Esophagus muscularis mucosa (tissue), 4 donors: ENCODE results near the gene DLGAP5. TPM values are rescaled to one million over a fixed set of nuclear protein-coding genes. Genes with fewer than 3 reads are reported as not detected.

ENCODE experiments used
- DNase-seq: peaks from one replicate; pipeline ENCODE4 v3.0.0-alpha.2; 2017; ENCODE audit errors: extremely low spot score
- H3K27ac ChIP-seq, 4 donors: fragments of 200-600 bp; sonication (generic); replicated peaks in 1 of 4; 1 replicate in 3 of 4; 2 replicates in 1 of 4; pipeline ENCODE4 v1.5.1; 2016 to 2019; ENCODE audit warnings: mild to moderate bottlenecking in 1 of 4
- H3K27me3 ChIP-seq, 4 donors: fragments of 200-600 bp; sonication (generic); one replicate each; pipeline versions ENCODE4 v1.5.1 to v1.6.0; 2016 to 2019
- H3K36me3 ChIP-seq, 4 donors: fragments of 200-600 bp; sonication (generic); one replicate each; pipeline ENCODE4 v1.5.1; 2016 to 2019
- H3K4me1 ChIP-seq, 4 donors: fragments of 200-600 bp; sonication (generic); one replicate each; pipeline ENCODE4 v1.5.1; 2016 to 2019
- H3K4me3 ChIP-seq, 4 donors: fragments of 200-600 bp; sonication (generic); 1 replicate in 2 of 4; 2 replicates in 2 of 4; pipeline ENCODE4 v1.5.1; 2016 to 2019; ENCODE audit warnings: mild to moderate bottlenecking in 4 of 4, moderate library complexity in 1 of 4
- H3K9me3 ChIP-seq, 4 donors: fragments of 200-600 bp; sonication (generic); 1 replicate in 3 of 4; 2 replicates in 1 of 4; pipeline ENCODE4 v1.5.1; 2016 to 2019
- EP300 ChIP-seq: sonication (generic); formaldehyde crosslinking; IDR thresholded peaks from one replicate; pipeline ENCODE4 v1.6.1; 2017; ENCODE audit warnings: antibody characterized with exemption
- POLR2A ChIP-seq: fragments of 450-650 bp; IDR thresholded peaks from one replicate; pipeline ENCODE4 v1.6.1; 2017; ENCODE audit warnings: antibody characterized with exemption, moderate library complexity, mild to moderate bottlenecking, low read depth
- POLR2AphosphoS5 ChIP-seq, 2 donors: sonication (generic); formaldehyde crosslinking; IDR thresholded peaks; one replicate each; pipeline ENCODE4 v1.6.1; 2017; ENCODE audit warnings: antibody characterized with exemption in 2 of 2
- WGBS: methylation state at CpG from one replicate; pipeline ENCODE4 v1.1.5; 2018; 5-methylcytosine and 5-hydroxymethylcytosine counted together
- intact Hi-C: fragments of 100-400 bp; cut with DNase I; formaldehyde crosslinking; loops from one replicate; pipeline ENCODE4 v1.15.1; 2023
- total RNA-seq, 4 donors: library from RNA; depleted of rRNA; stranded (reverse); fragments of >200 nt; gene quantifications; one replicate each; pipeline versions ENCODE4 v1.1.0 to v1.2.1, GENCODE V29; 2016
- TF ChIP-seq, protein P1 (sequence below), 3 experiments: fragments of 200-600 bp in 2 of 3; fragments of 450-650 bp in 1 of 3; sonication (generic) in 2 of 3; IDR thresholded peaks; one replicate each; pipeline ENCODE4 v1.5.1; 2017 to 2019; ENCODE audit warnings: antibody characterized with exemption in 3 of 3, mild to moderate bottlenecking in 2 of 3, moderate library complexity in 1 of 3

DLGAP5 gene
- total RNA-seq, 4 donors from 2014 or later = 0.69 TPM; not detected in 3

GRCh38 chr14:55107766-55108554, 83.4 kb downstream of the DLGAP5 start:
- H3K27me3 ChIP-seq = no peaks in the 10 kb centered on the region
- H3K4me3 ChIP-seq = peak overlapping the region in 2 of 4 donors; percentile 1 to 20
- peak; percentile 96 for DNase-seq
- H3K36me3 ChIP-seq = no peaks in the 10 kb centered on the region
- peaks cover 58 to 59% (median 58%) of the 10 kb centered on the region in 4 donors for H3K4me1 ChIP-seq
- H3K9me3 ChIP-seq = no peaks in the 10 kb centered on the region
- 13% methylated on average over 13 of the region's 19 CpGs for WGBS
- intact Hi-C loops = no loop called here
- TF ChIP-seq, protein P1, sequence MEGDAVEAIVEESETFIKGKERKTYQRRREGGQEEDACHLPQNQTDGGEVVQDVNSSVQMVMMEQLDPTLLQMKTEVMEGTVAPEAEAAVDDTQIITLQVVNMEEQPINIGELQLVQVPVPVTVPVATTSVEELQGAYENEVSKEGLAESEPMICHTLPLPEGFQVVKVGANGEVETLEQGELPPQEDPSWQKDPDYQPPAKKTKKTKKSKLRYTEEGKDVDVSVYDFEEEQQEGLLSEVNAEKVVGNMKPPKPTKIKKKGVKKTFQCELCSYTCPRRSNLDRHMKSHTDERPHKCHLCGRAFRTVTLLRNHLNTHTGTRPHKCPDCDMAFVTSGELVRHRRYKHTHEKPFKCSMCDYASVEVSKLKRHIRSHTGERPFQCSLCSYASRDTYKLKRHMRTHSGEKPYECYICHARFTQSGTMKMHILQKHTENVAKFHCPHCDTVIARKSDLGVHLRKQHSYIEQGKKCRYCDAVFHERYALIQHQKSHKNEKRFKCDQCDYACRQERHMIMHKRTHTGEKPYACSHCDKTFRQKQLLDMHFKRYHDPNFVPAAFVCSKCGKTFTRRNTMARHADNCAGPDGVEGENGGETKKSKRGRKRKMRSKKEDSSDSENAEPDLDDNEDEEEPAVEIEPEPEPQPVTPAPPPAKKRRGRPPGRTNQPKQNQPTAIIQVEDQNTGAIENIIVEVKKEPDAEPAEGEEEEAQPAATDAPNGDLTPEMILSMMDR (IDR thresholded peaks at IDR 0.05) = no peak
- TF ChIP-seq POLR2A (peak; percentile 23), POLR2AphosphoS5 (IDR thresholded peaks at IDR 0.05) (peak; percentile 77 to 94), EP300 (no peak)
- peak overlapping the region; percentile 87 to 93 (median 88) for H3K27ac ChIP-seq

DNA sequence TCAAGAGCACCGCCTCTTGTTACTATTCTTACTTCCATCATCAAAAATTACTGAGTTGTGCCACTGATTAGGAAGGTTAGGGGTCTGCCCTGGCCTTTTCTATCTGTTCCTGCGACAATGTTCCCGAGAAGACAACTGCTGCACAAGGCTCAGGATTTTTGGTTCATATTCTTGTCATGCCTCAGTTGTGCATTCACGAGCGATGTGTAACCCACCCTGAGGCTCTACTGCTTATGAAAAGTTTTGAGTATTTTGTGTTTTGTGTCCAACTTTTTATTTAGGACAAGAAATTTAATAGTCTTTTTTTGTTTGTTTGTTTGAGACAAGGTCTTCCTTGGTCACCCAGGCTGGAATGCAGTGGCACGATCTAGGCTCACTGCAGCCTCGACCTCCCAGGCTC, 85.4 kb downstream of the DLGAP5 start:
- 93% methylated on average over 7 of the region's 7 CpGs for WGBS
- intact Hi-C loops = no loop called here
- H3K36me3 ChIP-seq = no peaks in the 10 kb centered on the region
- H3K27ac ChIP-seq = peak overlapping the region; percentile 82 to 93 (median 88)
- TF ChIP-seq POLR2A (no peak), EP300 (no peak), POLR2AphosphoS5 (IDR thresholded peaks at IDR 0.05) (no peak)
- TF ChIP-seq, protein P1 (IDR thresholded peaks at IDR 0.05) = no peak
- H3K4me3 ChIP-seq = no peak overlapping the region
- H3K4me1 ChIP-seq = peaks cover 75 to 79% (median 77%) of the 10 kb centered on the region in 4 donors
- H3K27me3 ChIP-seq = no peaks in the 10 kb centered on the region
- no peaks in the 10 kb centered on the region for H3K9me3 ChIP-seq
- DNase-seq = no peak

DNA sequence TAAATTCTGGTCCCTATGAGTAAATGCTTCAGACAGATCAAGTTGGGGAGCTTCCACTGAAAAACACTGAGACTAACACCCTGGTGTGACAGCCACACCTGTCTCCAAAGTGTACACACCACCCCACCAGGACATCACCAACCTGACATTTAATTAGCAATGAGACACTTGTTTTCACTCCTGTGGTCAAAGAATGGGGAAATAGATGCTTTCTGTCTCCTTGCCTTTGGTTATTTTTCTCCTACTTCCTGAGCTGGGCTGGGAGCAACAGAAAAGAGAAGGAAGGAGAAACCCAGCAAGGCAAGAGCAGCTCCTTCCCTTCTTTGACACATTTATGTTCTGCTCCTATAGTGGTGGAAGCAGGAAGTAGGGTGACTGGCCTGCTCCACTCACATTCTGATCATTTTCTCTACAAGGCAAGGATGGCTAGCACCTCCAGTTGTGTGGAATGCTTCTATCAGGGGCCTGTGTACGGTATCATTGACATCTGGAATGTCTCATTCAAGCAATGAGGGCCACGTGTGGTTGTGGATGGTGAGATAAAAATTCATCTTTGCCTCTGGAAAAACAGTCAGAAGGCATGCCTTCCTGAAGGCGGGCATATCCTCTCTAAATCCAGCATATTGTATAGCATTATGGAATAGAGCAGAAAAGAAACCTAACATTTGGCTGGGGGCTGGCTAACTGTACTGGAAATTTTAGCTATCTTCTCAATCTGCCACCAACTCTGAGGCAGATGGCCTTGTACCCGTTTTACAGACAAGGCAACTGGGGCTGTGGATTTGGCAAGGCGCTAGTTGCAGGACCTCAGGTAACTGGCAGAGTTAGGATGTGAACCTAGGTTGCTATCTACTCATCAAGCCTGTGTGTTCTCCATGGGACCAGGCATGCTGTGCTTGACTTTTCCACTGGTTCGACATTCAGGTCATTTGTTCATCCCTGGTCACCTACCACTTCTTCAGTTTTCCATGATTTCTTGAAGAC, 87.1 kb downstream of the DLGAP5 start:
- TF ChIP-seq POLR2AphosphoS5 (IDR thresholded peaks at IDR 0.05) = no peak
- TF ChIP-seq, protein P1 (IDR thresholded peaks at IDR 0.05) = no peak
- no peak for TF ChIP-seq EP300
- TF ChIP-seq POLR2A = no peak
- H3K9me3 ChIP-seq = no peaks in the 10 kb centered on the region
- no peak overlapping the region for H3K4me3 ChIP-seq
- H3K27ac ChIP-seq = peak overlapping the region; percentile 82 to 93 (median 88)
- H3K4me1 ChIP-seq = peaks cover 75 to 94% (median 86%) of the 10 kb centered on the region in 4 donors
- no peak for DNase-seq
- no peaks in the 10 kb centered on the region for H3K36me3 ChIP-seq
- 91% methylated on average over 6 of the region's 6 CpGs for WGBS
- H3K27me3 ChIP-seq = no peaks in the 10 kb centered on the region
- intact Hi-C loops = no loop called here

DNA sequence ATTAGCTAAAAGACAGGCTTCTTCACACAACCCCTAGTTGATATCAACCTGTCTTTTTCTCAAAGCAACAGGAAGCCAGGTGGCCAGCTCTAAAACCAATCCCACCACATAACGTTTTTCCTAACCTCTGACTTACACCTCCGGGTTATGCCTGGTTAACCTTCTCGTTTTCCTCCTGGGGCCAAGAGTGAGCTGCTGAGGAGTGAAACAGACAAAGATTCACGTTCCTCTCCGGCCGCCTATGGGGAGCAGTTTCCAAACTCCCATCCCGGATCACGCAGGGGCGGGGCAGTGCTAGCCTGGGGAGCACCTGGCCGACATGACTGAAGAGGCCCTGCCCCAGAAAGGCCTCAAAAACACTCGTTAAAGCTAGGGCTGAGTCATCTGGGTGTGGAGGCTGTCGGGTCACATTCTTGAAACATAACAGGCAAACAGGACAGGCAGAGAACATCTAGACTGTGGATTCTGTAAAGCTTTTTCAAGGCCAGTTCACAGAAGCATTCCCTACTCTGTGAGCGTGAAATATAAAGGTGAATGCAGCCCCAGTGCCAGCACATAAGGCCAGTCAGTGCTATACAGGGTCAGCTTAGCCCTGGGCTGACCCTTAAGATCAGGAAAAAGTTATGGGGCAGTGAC, 88.3 kb downstream of the DLGAP5 start:
- H3K4me1 ChIP-seq = peaks cover 70 to 93% (median 80%) of the 10 kb centered on the region in 4 donors
- WGBS = 15% methylated on average over 13 of the region's 13 CpGs
- peak overlapping the region in 1 of 4 donors; percentile 10 for H3K4me3 ChIP-seq
- TF ChIP-seq, protein P1 (IDR thresholded peaks at IDR 0.05) = no peak
- peak; percentile 9 for TF ChIP-seq POLR2A
- TF ChIP-seq POLR2AphosphoS5 (IDR thresholded peaks at IDR 0.05) = peak; percentile 87 to 88
- no peak for TF ChIP-seq EP300
- no peaks in the 10 kb centered on the region for H3K36me3 ChIP-seq
- no peaks in the 10 kb centered on the region for H3K27me3 ChIP-seq
- no peaks in the 10 kb centered on the region for H3K9me3 ChIP-seq
- intact Hi-C loops = no loop called here
- DNase-seq = peak; percentile 95
- H3K27ac ChIP-seq = peak overlapping the region; percentile 82 to 93 (median 88)
